22Rv1 (cell line): ENCODE data around the gene ZNF227.
"Not testable (repeated sequence)": the region's sequence is repeated elsewhere in the genome, so short reads cannot be mapped to it uniquely, and the experiment has no call there.

Experiments used
- H3K27ac ChIP-seq: fragments of 450-650 bp; 2 replicates; pipeline ENCODE4 v1.5.1; 2017
- ZFX ChIP-seq: fragments of 450-650 bp; IDR thresholded peaks from 2 replicates; pipeline ENCODE4 v1.6.1; 2017; ENCODE audit warnings: antibody characterized with exemption, borderline replicate concordance
- TF ChIP-seq, protein P1 (sequence below): fragments of 450-650 bp; IDR thresholded peaks from 2 replicates; pipeline ENCODE4 v1.5.1; 2017; ENCODE audit warnings: mild to moderate bottlenecking

ZNF227 gene

DNA sequence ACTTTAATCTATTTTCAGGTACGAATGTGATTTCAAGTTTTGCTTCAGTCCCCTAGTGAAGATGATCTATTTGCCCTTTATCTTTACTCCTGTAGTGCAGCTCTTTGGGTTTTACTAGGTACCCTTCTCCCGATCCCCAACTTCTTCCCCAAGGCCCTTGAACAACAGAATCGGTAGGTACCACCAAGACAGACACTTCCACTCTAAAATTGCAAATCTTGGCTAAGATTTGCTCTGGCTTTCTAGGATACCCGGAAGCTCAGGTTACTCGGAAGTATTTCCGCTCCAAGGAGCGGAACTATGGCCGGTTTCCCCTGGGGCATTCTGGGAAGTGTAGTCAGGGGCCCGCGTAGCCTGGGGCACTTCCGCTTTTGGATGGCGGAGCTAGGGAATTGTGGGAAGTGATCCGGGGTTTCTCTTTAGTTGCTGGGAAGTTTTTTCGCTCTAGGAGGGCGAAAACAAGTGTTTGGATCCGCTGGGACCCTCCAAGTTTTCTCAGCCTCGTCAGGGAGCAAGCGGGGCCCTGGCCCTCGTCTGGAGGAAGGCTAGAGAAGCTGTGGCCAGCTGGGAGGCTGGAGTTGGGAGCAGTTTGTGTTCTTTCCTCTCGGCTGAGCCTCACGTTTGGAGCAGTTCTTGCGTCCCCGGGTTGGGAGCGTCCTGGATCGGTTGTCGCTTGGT, 5.1 kb upstream of the ZNF227 start:
- peak overlapping the region; percentile 72 for H3K27ac ChIP-seq

DNA sequence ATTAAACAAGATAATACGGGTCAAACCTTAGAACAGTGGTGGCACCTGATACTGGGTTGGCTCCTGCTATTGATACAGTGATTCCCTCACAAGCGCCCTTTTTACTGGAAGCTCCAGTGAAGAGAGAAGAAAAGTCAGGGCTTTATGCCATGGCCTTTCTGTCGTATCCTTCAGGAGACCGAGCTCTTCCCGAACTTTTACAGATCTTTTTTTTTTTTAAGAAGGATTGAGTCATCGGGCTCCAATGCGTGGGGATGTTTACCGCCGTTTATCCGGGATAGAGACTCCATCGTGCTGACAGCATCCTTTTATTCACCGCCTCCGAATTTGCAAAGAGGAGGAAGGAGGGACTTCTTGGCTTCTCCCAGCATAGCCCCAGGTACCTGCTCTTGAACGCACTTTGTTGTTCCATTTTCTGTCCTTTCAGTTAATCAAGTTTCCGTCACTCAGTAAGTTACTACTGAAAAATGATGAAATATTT, 574 bp downstream of the ZNF227 start:
- H3K27ac ChIP-seq = peak overlapping the region; percentile 72

More for the DNA sequence above, 5.1 kb upstream of the ZNF227 start:
- TF ChIP-seq, protein P1, sequence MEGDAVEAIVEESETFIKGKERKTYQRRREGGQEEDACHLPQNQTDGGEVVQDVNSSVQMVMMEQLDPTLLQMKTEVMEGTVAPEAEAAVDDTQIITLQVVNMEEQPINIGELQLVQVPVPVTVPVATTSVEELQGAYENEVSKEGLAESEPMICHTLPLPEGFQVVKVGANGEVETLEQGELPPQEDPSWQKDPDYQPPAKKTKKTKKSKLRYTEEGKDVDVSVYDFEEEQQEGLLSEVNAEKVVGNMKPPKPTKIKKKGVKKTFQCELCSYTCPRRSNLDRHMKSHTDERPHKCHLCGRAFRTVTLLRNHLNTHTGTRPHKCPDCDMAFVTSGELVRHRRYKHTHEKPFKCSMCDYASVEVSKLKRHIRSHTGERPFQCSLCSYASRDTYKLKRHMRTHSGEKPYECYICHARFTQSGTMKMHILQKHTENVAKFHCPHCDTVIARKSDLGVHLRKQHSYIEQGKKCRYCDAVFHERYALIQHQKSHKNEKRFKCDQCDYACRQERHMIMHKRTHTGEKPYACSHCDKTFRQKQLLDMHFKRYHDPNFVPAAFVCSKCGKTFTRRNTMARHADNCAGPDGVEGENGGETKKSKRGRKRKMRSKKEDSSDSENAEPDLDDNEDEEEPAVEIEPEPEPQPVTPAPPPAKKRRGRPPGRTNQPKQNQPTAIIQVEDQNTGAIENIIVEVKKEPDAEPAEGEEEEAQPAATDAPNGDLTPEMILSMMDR = no peak
- TF ChIP-seq ZFX = no peak

DNA sequence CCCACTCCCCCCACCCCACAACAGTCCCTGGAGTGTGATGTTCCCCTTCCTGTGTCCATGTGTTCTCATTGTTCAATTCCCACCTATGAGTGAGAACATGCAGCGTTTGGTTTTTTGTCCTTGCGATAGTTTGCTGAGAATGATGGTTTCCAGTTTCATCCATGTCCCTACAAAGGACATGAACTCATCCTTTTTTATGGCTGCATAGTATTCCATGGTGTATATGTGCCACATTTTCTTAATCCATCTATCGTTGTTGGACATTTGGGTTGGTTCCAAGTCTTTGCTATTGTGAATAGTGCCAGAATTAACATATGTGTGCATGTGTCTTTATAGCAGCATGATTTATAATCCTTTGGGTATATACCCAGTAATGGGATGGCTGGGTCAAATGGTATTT, 7.6 kb downstream of the ZNF227 start:
- H3K27ac ChIP-seq = not testable (repeated sequence)

More for the DNA sequence above, 574 bp downstream of the ZNF227 start:
- TF ChIP-seq, protein P1 = no peak
- TF ChIP-seq ZFX = no peak

DNA sequence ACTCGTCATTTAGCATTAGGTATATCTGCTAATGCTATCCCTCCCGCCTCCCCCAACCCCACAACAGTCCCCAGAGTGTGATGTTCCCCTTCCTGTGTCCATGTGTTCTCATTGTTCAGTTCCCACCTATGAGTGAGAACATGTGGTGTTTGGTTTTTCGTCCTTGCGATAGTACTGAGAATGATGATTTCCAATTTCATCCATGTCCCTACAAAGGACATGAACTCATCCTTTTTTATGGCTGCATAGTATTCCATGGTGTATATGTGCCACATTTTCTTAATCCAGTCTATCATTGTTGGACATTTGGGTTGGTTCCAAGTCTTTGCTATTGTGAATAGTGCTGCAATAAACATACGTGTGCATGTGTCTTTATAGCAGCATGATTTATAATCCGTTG, 8.4 kb downstream of the ZNF227 start:
- not testable (repeated sequence) for H3K27ac ChIP-seq

DNA sequence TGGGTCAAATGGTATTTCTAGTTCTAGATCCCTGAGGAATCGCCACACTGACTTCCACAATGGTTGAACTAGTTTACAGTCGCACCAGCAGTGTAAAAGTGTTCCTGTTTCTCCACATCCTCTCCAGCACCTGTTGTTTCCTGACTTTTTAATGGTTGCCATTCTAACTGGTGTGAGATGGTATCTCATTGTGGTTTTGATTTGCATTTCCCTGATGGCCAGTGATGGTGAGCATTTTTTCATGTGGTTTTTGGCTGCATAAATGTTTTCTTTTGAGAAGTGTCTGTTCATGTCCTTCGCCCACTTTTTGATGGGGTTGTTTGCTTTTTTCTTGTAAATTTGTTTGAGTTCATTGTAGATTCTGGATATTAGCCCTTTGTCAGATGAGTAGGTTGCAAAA, 9.0 kb downstream of the ZNF227 start:
- H3K27ac ChIP-seq = not testable (repeated sequence)

DNA sequence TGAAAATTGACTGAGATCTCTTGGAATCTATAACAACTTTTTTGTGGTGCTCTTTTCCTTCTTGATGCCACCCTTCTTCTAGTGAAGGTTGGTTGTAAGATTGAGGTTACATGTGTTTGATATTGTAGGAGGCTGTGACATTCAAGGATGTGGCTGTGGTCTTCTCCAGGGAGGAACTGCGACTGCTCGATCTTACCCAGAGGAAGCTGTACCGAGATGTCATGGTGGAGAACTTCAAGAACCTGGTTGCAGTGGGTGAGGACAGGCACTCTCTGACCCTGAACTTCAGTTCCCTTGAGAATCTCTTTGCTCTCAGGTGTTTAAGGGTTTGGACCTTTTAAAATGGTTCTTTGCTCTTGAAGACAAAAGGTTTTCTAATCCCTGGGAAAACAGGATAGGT, 16.0 kb downstream of the ZNF227 start:
- H3K27ac ChIP-seq = no peak overlapping the region
- TF ChIP-seq ZFX = no peak
- TF ChIP-seq, protein P1 = no peak

DNA sequence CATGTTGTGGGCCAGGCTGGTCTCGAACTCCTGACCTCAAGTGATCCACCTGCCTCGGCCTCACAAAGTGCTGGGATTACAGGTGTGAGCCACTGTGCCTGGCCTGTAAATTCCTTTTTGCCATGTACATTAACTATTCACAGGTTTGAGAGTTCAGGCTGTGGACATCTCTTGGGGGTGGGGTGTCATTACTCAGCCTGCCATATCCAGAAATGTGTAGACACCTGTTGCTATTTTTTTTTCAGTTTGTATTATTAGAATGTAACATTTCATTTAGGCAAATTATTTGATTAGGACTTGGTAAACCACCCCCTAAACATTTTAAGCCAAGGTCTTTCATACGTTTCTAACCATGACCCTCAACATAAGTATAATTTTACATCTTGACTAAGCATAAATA, 20.5 kb downstream of the ZNF227 start:
- H3K27ac ChIP-seq = no peak overlapping the region
- TF ChIP-seq, protein P1 = no peak
- TF ChIP-seq ZFX = no peak

DNA sequence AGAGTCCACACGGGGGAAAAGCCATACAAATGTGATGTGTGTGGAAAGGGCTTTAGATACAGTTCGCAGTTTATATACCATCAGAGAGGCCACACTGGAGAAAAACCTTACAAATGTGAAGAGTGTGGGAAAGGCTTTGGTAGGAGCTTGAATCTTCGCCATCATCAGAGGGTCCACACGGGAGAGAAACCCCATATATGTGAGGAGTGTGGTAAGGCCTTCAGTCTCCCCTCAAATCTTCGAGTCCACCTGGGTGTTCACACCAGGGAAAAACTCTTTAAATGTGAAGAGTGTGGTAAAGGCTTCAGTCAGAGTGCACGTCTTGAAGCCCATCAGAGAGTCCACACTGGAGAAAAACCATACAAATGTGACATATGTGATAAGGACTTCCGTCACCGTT, 24.1 kb downstream of the ZNF227 start:
- TF ChIP-seq ZFX = no peak
- TF ChIP-seq, protein P1 = no peak

DNA sequence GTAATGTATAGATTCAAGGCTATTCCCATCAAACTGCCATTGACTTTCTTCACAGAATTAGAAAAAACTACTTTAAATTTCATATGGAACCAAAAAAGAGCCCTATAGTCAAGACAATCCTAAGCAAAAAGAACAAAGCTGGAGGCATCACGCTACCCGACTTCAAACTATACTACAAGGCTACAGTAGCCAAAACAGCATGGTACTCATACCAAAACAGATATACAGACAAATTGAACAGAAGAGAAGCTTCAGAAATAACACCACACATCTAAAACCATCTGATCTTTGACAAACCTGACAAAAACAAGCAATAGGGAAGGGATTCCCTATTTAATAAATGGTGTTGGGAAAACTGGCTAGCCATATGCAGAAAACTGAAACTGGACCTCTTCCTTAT, 40.0 kb downstream of the ZNF227 start:
- H3K27ac ChIP-seq = not testable (repeated sequence)

More for the DNA sequence above, 24.1 kb downstream of the ZNF227 start:
- no peak overlapping the region for H3K27ac ChIP-seq

DNA sequence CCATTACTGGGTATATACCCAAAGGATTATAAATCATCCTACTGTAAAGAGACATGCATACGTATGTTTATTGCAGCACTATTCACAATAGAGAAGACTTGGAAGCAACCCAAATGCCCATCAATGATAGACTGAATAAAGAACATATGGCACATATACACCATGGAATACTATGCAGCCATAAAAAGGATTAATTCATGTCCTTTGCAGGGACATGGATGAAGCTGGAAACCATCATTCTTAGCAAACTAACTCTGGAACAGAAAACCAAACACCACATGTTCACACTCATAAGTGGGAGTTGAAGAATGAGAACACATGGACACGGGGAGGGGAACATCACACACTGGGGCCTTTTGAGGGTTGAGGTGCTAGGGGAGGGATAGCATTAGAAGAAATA, 41.1 kb downstream of the ZNF227 start:
- H3K27ac ChIP-seq = not testable (repeated sequence)
